A549 treated with CORT108297 at 1 μM for 4 hours (cell line): ENCODE results near the gene LRP11. TPM values are rescaled to one million over a fixed set of nuclear protein-coding genes. Genes with fewer than 3 reads are reported as not detected.

Experiments used
- total RNA-seq: library from RNA; stranded (reverse); fragments of 200-300 nt; extraction: Qiagen RNA extraction; gene quantifications from 5 replicates; pipeline ENCODE4 v1.2.3, GENCODE V29; 2022

Gene LRP11
- total RNA-seq, result 31.8 to 44.2 TPM (median 37.9 TPM) in 5 replicates

DNA sequence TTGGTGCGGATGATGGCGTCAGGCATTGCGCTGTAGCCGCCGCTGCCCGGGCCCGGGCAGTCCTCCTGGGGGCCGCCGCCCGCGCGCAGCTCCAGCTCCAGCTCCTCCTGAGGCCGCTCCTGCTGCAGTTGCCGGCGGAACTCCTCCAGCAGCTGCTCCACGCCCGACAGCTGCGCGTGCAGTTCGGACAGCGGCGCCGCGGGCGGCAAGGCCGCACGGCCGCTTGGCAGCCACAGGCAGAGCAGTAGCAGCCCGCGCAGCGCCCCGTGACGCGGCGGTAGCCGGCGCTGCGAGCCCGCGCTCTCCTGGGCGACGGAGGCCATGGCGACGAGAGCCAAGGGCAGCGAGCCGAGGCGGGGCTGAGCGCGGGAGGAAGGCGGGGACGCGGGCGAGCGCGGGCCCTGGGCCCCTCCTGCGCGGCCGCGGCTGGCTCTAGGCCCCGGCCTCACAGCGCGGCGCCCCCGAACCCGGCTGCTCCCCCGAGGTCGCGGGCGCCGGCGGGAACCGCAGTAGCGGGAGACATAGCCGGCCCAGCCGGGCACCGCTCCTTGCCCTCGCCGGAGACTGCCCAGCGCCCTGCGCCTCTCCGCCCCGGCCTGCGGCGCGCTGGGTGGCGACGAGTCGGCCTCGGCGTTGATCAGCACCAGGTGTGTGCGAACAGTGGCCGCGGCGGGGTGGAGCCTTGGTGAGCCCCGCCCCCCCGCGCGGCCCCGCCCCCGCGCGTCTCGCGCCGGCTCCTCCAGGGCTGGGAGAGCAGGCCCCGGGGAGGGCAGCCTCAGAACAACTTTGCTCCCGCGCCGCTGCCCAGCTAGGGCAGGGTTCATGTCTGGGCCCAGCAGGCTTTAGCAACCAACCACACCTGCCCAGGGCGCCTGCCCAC lies at the start of gene LRP11:
Gene LRP11, minus strand, starts transcription at position 662 of the 880 bp plus-strand sequence. Its CDS starts 339 bp downstream, at position 323.

DNA sequence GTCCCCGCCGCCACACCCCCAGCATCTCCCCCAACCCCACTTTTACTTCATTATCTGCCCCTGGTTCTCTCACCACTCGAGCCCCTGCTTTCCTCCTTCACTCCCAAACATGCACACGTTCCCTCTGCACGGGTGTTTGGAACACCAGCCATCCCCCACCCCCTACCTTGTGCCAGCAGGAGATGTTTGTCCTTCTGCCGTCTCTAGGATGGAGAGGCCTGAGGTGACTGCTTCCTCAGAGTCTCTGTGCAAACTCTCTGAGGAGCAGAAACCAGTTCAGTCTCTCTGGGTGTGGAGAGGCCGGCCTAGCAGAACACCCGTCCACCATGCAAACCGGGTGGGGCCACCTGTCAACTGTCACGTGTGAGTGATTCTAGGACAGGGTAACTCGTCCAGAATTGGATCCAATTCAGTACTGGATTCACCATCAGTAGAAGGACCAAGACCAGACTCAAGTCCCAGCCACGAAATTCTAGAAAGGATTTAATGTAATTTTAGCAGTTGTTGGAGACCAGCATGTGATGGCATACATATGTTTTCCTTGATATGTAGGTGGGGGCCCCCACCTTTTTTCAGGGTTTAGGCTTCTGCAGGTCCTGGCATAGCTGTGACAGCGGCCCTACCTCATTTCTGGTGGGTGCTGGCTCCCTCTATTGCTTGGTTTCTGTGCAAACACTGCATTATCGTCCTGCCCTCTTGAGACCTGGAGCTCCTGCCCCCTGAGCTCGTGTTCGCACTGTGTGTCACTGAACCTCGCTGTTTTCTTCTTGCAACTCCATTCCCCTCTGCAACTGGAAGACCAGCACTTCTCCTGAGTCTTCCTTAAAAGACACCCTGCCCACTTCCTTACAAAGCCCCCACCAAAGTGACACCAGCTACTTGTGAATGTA lies 33.9 kb upstream of the LRP11 start, which contains the start of gene RAET1E:
Gene RAET1E, minus strand, starts transcription at position 259 of the 890 bp plus-strand sequence. CDS start 7,212 bp downstream, outside the sequence.

Other genes starting within 250 kb of the LRP11 start
- 9.4 to 12.9 TPM (median 10.7 TPM) in 5 replicates for gene KATNA1, start 215.6 kb downstream of the LRP11 start, total RNA-seq
- gene LATS1, start 146.3 kb downstream of the LRP11 start, total RNA-seq, result 5.2 to 8.1 TPM (median 7.4 TPM) in 5 replicates
- 13.1 to 16.4 TPM (median 14.9 TPM) in 5 replicates for gene NUP43, start 117.8 kb downstream of the LRP11 start, total RNA-seq
- 85.0 to 99.9 TPM (median 88.8 TPM) in 5 replicates for gene PCMT1, start 114.6 kb downstream of the LRP11 start, total RNA-seq
- 2.2 to 3.7 TPM (median 2.6 TPM) in 5 replicates for gene RAET1E, start 33.8 kb upstream of the LRP11 start, total RNA-seq
- gene RAET1G, start 58.8 kb upstream of the LRP11 start, total RNA-seq, result 7.3 to 11.9 TPM (median 10.3 TPM) in 5 replicates
- 3.2 to 4.1 TPM (median 3.9 TPM) in 5 replicates for gene ULBP2, start 77.7 kb upstream of the LRP11 start, total RNA-seq
- gene ULBP1, start 99.6 kb upstream of the LRP11 start, total RNA-seq, result 0.74 to 1.1 TPM (median 1.0 TPM) in 5 replicates
- 0.30 to 0.40 TPM (median 0.33 TPM) in 5 replicates for gene RAET1L, start 161.2 kb upstream of the LRP11 start, total RNA-seq
- 3.3 to 4.3 TPM (median 3.9 TPM) in 5 replicates for gene ULBP3, start 204.8 kb upstream of the LRP11 start, total RNA-seq